Suprapubic skin (tissue), 4 donors: ENCODE measurements around the gene RBM33.

ENCODE experiments used
- CTCF ChIP-seq, 2 donors: fragments of 200-600 bp in 1 of 2; fragments of 450-650 bp in 1 of 2; sonication (generic) in 1 of 2; IDR thresholded peaks; one replicate each; pipeline ENCODE4 v1.5.1; 2016 to 2019; ENCODE audit warnings: antibody characterized with exemption in 2 of 2, mild to moderate bottlenecking in 1 of 2, moderate library complexity in 1 of 2
- POLR2A ChIP-seq, 2 donors: fragments of 450-650 bp; IDR thresholded peaks; one replicate each; pipeline ENCODE4 v1.6.1; 2017; ENCODE audit warnings: antibody characterized with exemption in 2 of 2, mild to moderate bottlenecking in 2 of 2, moderate library complexity in 2 of 2
- POLR2AphosphoS5 ChIP-seq, 3 donors: sonication (generic); formaldehyde crosslinking; IDR thresholded peaks; one replicate each; pipeline ENCODE4 v1.6.1; 2017; ENCODE audit warnings: antibody characterized with exemption in 3 of 3

GRCh38 chr7:155710031-155710430 lies 65.6 kb downstream of the RBM33 start:
- no peak for TF ChIP-seq CTCF (IDR thresholded peaks at IDR 0.05)
- TF ChIP-seq POLR2A (IDR thresholded peaks at IDR 0.05) = no peak
- TF ChIP-seq POLR2AphosphoS5 (IDR thresholded peaks at IDR 0.05) = no peak
